ENCODE measurements around the gene MINDY4. TPM values are rescaled to one million over a fixed set of nuclear protein-coding genes. Genes with fewer than 3 reads are reported as not detected.

MINDY4 gene
- polyA plus RNA-seq, 1 experiment, result 2.3 TPM

- POLR2A ChIA-PET, result no interaction called here
- Histone ChIP-seq H3K27me3 (ENCODE audit: control insufficient read depth, insufficient read depth, low read length) (peaks cover 2% of the 10 kb centered on the region; the same call in 1 of the 2 replicates), H3K36me3 (ENCODE audit: control insufficient read depth, insufficient read depth, low read length) (no peaks in the 10 kb centered on the region), H3K4me3 (ENCODE audit: low read depth, low read length) (no peak overlapping the region)
- DNase-seq (ENCODE audit: low read depth), result no peak
- CTCF ChIA-PET, result interaction anchor here (1.3 to 2.0 kb wide), 3 partner anchors 9 to 170 kb away, joined by 4 to 6 read pairs (median 4); no protein-coding TSS in a partner anchor
- TF ChIP-seq CTCF (IDR thresholded peaks at IDR 0.05; ENCODE audit: insufficient read depth, low read depth, low read length), result no peak
Measured at GRCh38 chr7:30813466-30813865, 42.2 kb downstream of the MINDY4 start.

GRCh38 chr7:30814700-30815387, 43.6 kb downstream of the MINDY4 start:
- TF ChIP-seq CTCF (IDR thresholded peaks at IDR 0.05; ENCODE audit: insufficient read depth, low read depth, low read length), result no peak
- CTCF ChIA-PET, result interaction anchor here (0.6 to 2.0 kb wide), 5 partner anchors 9 to 123 kb away, joined by 3 to 6 read pairs (median 4); no protein-coding TSS in a partner anchor
- DNase-seq (ENCODE audit: low read depth), result no peak
- Histone ChIP-seq H3K4me3 (ENCODE audit: low read depth, low read length) (no peak overlapping the region), H3K36me3 (ENCODE audit: control insufficient read depth, insufficient read depth, low read length) (no peaks in the 10 kb centered on the region), H3K27me3 (ENCODE audit: control insufficient read depth, insufficient read depth, low read length) (peaks cover 2% of the 10 kb centered on the region; the same call in 1 of the 2 replicates)
- POLR2A ChIA-PET, result no interaction called here

GRCh38 chr7:30815388-30815854, 44.2 kb downstream of the MINDY4 start:
- no peak for DNase-seq (ENCODE audit: low read depth)
- Histone ChIP-seq H3K4me3 (ENCODE audit: low read depth, low read length) (no peak overlapping the region), H3K27me3 (ENCODE audit: control insufficient read depth, insufficient read depth, low read length) (peaks cover 2% of the 10 kb centered on the region; the same call in 1 of the 2 replicates), H3K36me3 (ENCODE audit: control insufficient read depth, insufficient read depth, low read length) (no peaks in the 10 kb centered on the region)
- ChIA-PET CTCF (interaction anchor here (1.4 to 1.8 kb wide), 3 partner anchors 11 to 124 kb away, joined by 3 to 8 read pairs (median 4); no protein-coding TSS in a partner anchor), POLR2A (no interaction called here)
- no peak for TF ChIP-seq CTCF (IDR thresholded peaks at IDR 0.05; ENCODE audit: insufficient read depth, low read depth, low read length)

GRCh38 chr7:30815951-30816644, 44.9 kb downstream of the MINDY4 start:
- H3K4me3 ChIP-seq (ENCODE audit: low read depth, low read length), result no peak overlapping the region
- DNase-seq (ENCODE audit: low read depth), result no peak
- ChIA-PET CTCF (interaction anchor here (1.0 to 1.8 kb wide), 4 partner anchors 24 to 123 kb away, joined by 3 to 8 read pairs (median 4); no protein-coding TSS in a partner anchor), POLR2A (no interaction called here)
- H3K36me3 ChIP-seq (ENCODE audit: control insufficient read depth, insufficient read depth, low read length), result no peaks in the 10 kb centered on the region
- no peak for TF ChIP-seq CTCF (IDR thresholded peaks at IDR 0.05; ENCODE audit: insufficient read depth, low read depth, low read length)
- peaks cover 2% of the 10 kb centered on the region; the same call in 1 of the 2 replicates for H3K27me3 ChIP-seq (ENCODE audit: control insufficient read depth, insufficient read depth, low read length)

Measured in BJ (cell line).